Thyroid gland (tissue), 4 donors: ENCODE data around the gene HPF1. TPM values are rescaled to one million over a fixed set of nuclear protein-coding genes. Genes with fewer than 3 reads are reported as not detected.
"Not testable (repeated sequence)": the region's sequence is repeated elsewhere in the genome, so short reads cannot be mapped to it uniquely, and the experiment has no call there.

Source experiments
- DNase-seq, 2 donors: peaks; one replicate each; pipeline ENCODE4 v3.0.0-alpha.2; 2019
- H3K27ac ChIP-seq, 3 donors: fragments of 200-600 bp; sonication (generic); 1 replicate in 2 of 3; 2 replicates in 1 of 3; pipeline ENCODE4 v1.5.1; 2016 to 2019; ENCODE audit warnings: mild to moderate bottlenecking in 1 of 3, moderate library complexity in 1 of 3
- H3K27me3 ChIP-seq: fragments of 200-600 bp; sonication (generic); one replicate; pipeline ENCODE4 v1.5.1; 2019
- H3K36me3 ChIP-seq, 2 donors: fragments of 200-600 bp; sonication (generic); one replicate each; pipeline ENCODE4 v1.5.1; 2016 to 2019
- H3K4me1 ChIP-seq, 2 donors: fragments of 200-600 bp; sonication (generic); one replicate each; pipeline ENCODE4 v1.5.1; 2017 to 2019
- H3K4me3 ChIP-seq, 3 donors: fragments of 200-600 bp; sonication (generic); replicated peaks in 1 of 3; 1 replicate in 2 of 3; 2 replicates in 1 of 3; pipeline ENCODE4 v1.5.1; 2016; ENCODE audit warnings: mild to moderate bottlenecking in 1 of 3
- H3K9me3 ChIP-seq: fragments of 200-600 bp; sonication (generic); one replicate; pipeline ENCODE4 v1.5.1; 2017
- POLR2A ChIP-seq, 2 donors: fragments of 450-650 bp; IDR thresholded peaks; one replicate each; pipeline ENCODE4 v1.6.1; 2017; ENCODE audit warnings: antibody characterized with exemption in 2 of 2, mild to moderate bottlenecking in 2 of 2, moderate library complexity in 1 of 2
- WGBS, 2 donors: methylation state at CpG; one replicate each; pipeline ENCODE4 v1.1.5; 2017; 5-methylcytosine and 5-hydroxymethylcytosine counted together
- intact Hi-C: fragments of 100-400 bp; cut with DNase I; formaldehyde crosslinking; loops from one replicate; pipeline ENCODE4 v1.15.1; 2023
- total RNA-seq, 4 donors: library from RNA; depleted of rRNA; stranded (reverse); fragments of >200 nt; gene quantifications; one replicate each; pipeline ENCODE4 v1.2.3, GENCODE V29; 2016
- TF ChIP-seq, protein P1 (sequence below), 6 experiments: fragments of 200-600 bp in 3 of 6; fragments of 450-650 bp in 3 of 6; sonication (generic) in 3 of 6; IDR thresholded peaks; one replicate each; pipeline ENCODE4 v1.5.1; 2016 to 2019; ENCODE audit warnings: antibody characterized with exemption in 6 of 6, mild to moderate bottlenecking in 2 of 6, inconsistent platforms in 1 of 6, moderate library complexity in 1 of 6

HPF1 gene
- total RNA-seq, 4 donors from 2014 or later = 16.2 to 26.5 (median 24.4) TPM

DNA sequence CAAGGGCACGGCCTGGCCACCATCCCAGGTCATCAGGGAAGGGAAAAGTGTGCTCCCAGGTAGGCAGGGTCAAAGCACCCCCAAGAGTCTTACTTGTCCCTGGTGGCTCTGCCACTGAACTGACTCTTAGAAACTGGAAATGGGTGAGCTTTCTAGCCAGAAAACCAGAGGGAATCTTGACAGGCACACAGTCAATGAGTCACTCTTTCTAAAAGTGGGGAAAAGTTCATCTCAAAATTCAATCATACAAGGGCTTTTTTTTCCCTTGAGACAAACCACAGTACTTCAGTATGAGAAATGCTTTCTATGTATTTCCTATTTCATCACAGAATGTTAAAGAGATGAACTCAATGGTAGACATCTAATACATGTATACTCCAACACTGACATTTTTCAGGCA is 12.5 kb downstream of the HPF1 start:
- intact Hi-C loops = no loop called here
- H3K36me3 ChIP-seq = peaks cover 9 to 11% of the 10 kb centered on the region in 2 donors
- peak overlapping the region in 2 of 3 donors; percentile 37 to 69 for H3K27ac ChIP-seq
- no peak for TF ChIP-seq POLR2A (IDR thresholded peaks at IDR 0.05)
- H3K4me3 ChIP-seq = no peak overlapping the region
- no peaks in the 10 kb centered on the region for H3K27me3 ChIP-seq
- 100% methylated on average over 1 of the region's 1 CpG; no CpG with 5 or more reads in 1 of the 2 donors for WGBS, 2 donors
- H3K4me1 ChIP-seq = peaks cover 5 to 10% of the 10 kb centered on the region in 2 donors
- H3K9me3 ChIP-seq = no peaks in the 10 kb centered on the region
- DNase-seq = no peak

DNA sequence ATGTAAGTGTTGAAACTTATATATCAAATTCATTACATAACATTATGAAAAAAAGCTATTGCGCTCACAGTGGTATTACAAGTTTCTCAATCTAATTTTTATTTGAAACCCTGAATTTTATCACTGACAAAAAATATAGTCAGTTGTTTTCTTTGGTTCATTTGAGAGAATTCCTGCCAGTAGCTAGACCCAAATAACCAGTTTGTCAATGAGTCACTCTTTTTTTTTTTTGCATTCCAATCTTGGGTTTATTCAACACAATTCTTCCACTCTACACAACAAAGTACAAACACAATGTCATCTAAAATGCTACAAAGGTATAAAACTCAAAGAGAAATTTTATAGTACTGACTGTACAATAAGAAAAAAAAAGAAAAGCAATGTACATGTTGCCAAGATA is 13.1 kb downstream of the HPF1 start:
- TF ChIP-seq, protein P1, sequence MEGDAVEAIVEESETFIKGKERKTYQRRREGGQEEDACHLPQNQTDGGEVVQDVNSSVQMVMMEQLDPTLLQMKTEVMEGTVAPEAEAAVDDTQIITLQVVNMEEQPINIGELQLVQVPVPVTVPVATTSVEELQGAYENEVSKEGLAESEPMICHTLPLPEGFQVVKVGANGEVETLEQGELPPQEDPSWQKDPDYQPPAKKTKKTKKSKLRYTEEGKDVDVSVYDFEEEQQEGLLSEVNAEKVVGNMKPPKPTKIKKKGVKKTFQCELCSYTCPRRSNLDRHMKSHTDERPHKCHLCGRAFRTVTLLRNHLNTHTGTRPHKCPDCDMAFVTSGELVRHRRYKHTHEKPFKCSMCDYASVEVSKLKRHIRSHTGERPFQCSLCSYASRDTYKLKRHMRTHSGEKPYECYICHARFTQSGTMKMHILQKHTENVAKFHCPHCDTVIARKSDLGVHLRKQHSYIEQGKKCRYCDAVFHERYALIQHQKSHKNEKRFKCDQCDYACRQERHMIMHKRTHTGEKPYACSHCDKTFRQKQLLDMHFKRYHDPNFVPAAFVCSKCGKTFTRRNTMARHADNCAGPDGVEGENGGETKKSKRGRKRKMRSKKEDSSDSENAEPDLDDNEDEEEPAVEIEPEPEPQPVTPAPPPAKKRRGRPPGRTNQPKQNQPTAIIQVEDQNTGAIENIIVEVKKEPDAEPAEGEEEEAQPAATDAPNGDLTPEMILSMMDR (IDR thresholded peaks at IDR 0.05) = no peak
- no peak for TF ChIP-seq POLR2A (IDR thresholded peaks at IDR 0.05)
- Histone ChIP-seq H3K36me3 (peaks cover 3 to 6% of the 10 kb centered on the region in 2 donors), H3K27me3 (no peaks in the 10 kb centered on the region), H3K27ac (peak overlapping the region in 1 of 3 donors; percentile 69), H3K4me3 (no peak overlapping the region), H3K9me3 (no peaks in the 10 kb centered on the region), H3K4me1 (peaks cover 5 to 10% of the 10 kb centered on the region in 2 donors)
- no peak for DNase-seq
- WGBS, 2 donors = 97 to 98% methylated on average over 1 of the region's 1 CpG
- intact Hi-C loops = no loop called here

- intact Hi-C loops = no loop called here
- Histone ChIP-seq H3K36me3 (peaks cover 3% of the 10 kb centered on the region in 2 donors), H3K27ac (no peak overlapping the region), H3K4me1 (peaks cover 5 to 10% of the 10 kb centered on the region in 2 donors), H3K9me3 (no peaks in the 10 kb centered on the region), H3K4me3 (no peak overlapping the region), H3K27me3 (no peaks in the 10 kb centered on the region)
- 92 to 98% methylated on average over 2 of the region's 2 CpGs for WGBS, 2 donors
- no peak for DNase-seq
- TF ChIP-seq POLR2A (IDR thresholded peaks at IDR 0.05) = no peak
- TF ChIP-seq, protein P1 (IDR thresholded peaks at IDR 0.05) = no peak
Observed at GRCh38 chr4:169741569-169741968, 16.2 kb downstream of the HPF1 start.

DNA sequence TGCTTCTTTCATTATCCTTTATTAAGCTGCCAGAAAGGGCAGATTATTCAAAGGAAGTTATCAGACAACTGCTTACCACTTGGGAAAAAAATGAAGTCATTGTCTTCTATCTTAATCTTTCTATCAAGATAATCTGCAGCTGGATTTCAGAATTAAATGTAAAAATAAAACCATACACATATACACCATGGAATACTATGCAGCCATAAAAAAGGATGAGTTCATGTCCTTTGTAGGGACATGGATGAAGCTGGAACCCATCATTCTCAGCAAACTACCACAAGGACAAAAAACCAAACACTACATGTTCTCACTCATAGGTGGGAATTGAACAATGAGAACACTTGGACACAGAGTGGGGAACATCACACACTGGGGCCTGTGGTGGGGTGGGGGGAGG is 19.1 kb downstream of the HPF1 start:
- H3K4me3 ChIP-seq, intact Hi-C loops, H3K36me3 ChIP-seq: not testable (repeated sequence)

GRCh38 chr4:169730564-169730963 is 27.2 kb downstream of the HPF1 start:
- DNase-seq = no peak
- Histone ChIP-seq H3K4me3 (no peak overlapping the region), H3K27me3 (no peaks in the 10 kb centered on the region), H3K36me3 (peaks cover 0 to 3% of the 10 kb centered on the region in 2 donors), H3K4me1 (no peaks in the 10 kb centered on the region), H3K9me3 (no peaks in the 10 kb centered on the region), H3K27ac (no peak overlapping the region)
- TF ChIP-seq, protein P1 (IDR thresholded peaks at IDR 0.05) = no peak
- no peak for TF ChIP-seq POLR2A (IDR thresholded peaks at IDR 0.05)
- intact Hi-C loops = no loop called here
- WGBS, 2 donors = 97 to 100% methylated on average over 5 of the region's 5 CpGs

More for the DNA sequence above, 19.1 kb downstream of the HPF1 start:
- H3K4me1 ChIP-seq, H3K27me3 ChIP-seq, H3K9me3 ChIP-seq, H3K27ac ChIP-seq, DNase-seq: not testable (repeated sequence)

DNA sequence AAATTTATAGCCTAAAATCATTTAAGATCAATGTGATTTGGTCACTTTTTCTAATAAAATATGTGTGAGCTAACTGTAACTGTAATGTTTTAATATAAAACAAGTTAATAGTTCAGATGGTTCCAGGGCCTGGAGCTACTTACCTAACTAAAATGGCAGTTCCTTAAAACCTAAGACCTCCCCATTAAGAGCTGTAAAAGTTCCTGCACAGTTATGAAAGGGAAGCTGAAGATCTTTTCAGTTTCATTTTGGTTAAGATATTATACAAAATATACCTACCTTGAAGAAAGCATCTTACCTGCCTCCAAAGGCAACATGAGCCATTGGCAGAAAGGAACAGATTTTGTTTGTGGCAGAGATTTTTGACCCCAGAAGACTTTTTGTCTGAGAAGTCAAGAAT is 30.1 kb downstream of the HPF1 start:
- H3K36me3 ChIP-seq = peaks cover 0 to 3% of the 10 kb centered on the region in 2 donors
- intact Hi-C loops = no loop called here
- H3K4me1 ChIP-seq = no peaks in the 10 kb centered on the region
- no peak for DNase-seq
- TF ChIP-seq, protein P1 (IDR thresholded peaks at IDR 0.05) = no peak
- TF ChIP-seq POLR2A (IDR thresholded peaks at IDR 0.05) = no peak
- no peak overlapping the region for H3K27ac ChIP-seq
- no peaks in the 10 kb centered on the region for H3K27me3 ChIP-seq
- no peak overlapping the region for H3K4me3 ChIP-seq
- H3K9me3 ChIP-seq = no peaks in the 10 kb centered on the region
